Keratinocyte (primary cell): Measurements from ENCODE around the gene ADNP2.

Experiments used
- CTCF ChIP-seq, 3 experiments: IDR thresholded peaks in 1 of 3; conservative IDR thresholded peaks in 1 of 3; optimal IDR thresholded peaks in 1 of 3; 2 replicates in 2 of 3; 3 replicates in 1 of 3; pipeline versions ENCODE3 to v1.5.1; 2011; ENCODE audit warnings: low read length in 3 of 3, mild to moderate bottlenecking in 3 of 3, moderate library complexity in 2 of 3, control low read depth in 1 of 3, inconsistent platforms in 1 of 3; ENCODE audit not compliant: insufficient read depth in 2 of 3; ENCODE audit errors: extremely low read depth in 1 of 3
- EZH2 ChIP-seq: IDR thresholded peaks from one replicate; pipeline ENCODE4 v1.6.1; 2012; ENCODE audit warnings: inconsistent platforms, mild to moderate bottlenecking, low read length, moderate library complexity

- TF ChIP-seq CTCF (optimal IDR thresholded peaks at IDR 0.05 in 1 of 3, IDR thresholded peaks at IDR 0.05 in 1 of 3, conservative IDR thresholded peaks at IDR 0.05 in 1 of 3; ENCODE audit: extremely low read depth in 1 of 3, insufficient read depth in 2 of 3, low read length in 3 of 3) (no peak), EZH2 (no peak)
Measured at GRCh38 chr18:80166725-80167124, 57.7 kb downstream of the ADNP2 start.
